GM19099 (cell line): ENCODE results near the gene ZNF609.

ENCODE experiments used
- POLR2A ChIP-seq: IDR thresholded peaks from 3 replicates; pipeline ENCODE4 v1.6.1; 2011; ENCODE audit warnings: low read depth; ENCODE audit not compliant: insufficient read length; ENCODE audit errors: extremely low read depth

The ZNF609 gene

GRCh38 chr15:64536244-64536836 is 76.0 kb downstream of the ZNF609 start:
- no peak for TF ChIP-seq POLR2A

- TF ChIP-seq POLR2A = no peak
Observed at GRCh38 chr15:64542091-64542490, 81.7 kb downstream of the ZNF609 start.

GRCh38 chr15:64544450-64544849 is 84.1 kb downstream of the ZNF609 start:
- no peak for TF ChIP-seq POLR2A

- no peak for TF ChIP-seq POLR2A
Observed at GRCh38 chr15:64547275-64547674, 86.9 kb downstream of the ZNF609 start.

GRCh38 chr15:64548235-64548634 is 87.9 kb downstream of the ZNF609 start:
- TF ChIP-seq POLR2A = no peak

- TF ChIP-seq POLR2A = no peak
Observed at GRCh38 chr15:64549860-64550259, 89.5 kb downstream of the ZNF609 start.

GRCh38 chr15:64552281-64552948 is 92.0 kb downstream of the ZNF609 start:
- no peak for TF ChIP-seq POLR2A

- TF ChIP-seq POLR2A = no peak
Observed at GRCh38 chr15:64558460-64559179, 98.2 kb downstream of the ZNF609 start.

- no peak for TF ChIP-seq POLR2A
Observed at GRCh38 chr15:64559243-64559642, 98.9 kb downstream of the ZNF609 start.

GRCh38 chr15:64560501-64560900 is 100.1 kb downstream of the ZNF609 start:
- no peak for TF ChIP-seq POLR2A

- no peak for TF ChIP-seq POLR2A
Observed at GRCh38 chr15:64560998-64561397, 100.6 kb downstream of the ZNF609 start.

GRCh38 chr15:64562003-64562640 is 101.7 kb downstream of the ZNF609 start:
- no peak for TF ChIP-seq POLR2A

GRCh38 chr15:64566102-64566501 is 105.7 kb downstream of the ZNF609 start:
- TF ChIP-seq POLR2A = no peak

GRCh38 chr15:64566629-64567427 is 106.5 kb downstream of the ZNF609 start:
- no peak for TF ChIP-seq POLR2A

- no peak for TF ChIP-seq POLR2A
Observed at GRCh38 chr15:64568765-64569164, 108.4 kb downstream of the ZNF609 start.

GRCh38 chr15:64571857-64572291 is 111.5 kb downstream of the ZNF609 start:
- TF ChIP-seq POLR2A = no peak

GRCh38 chr15:64572856-64573255 is 112.5 kb downstream of the ZNF609 start:
- no peak for TF ChIP-seq POLR2A
